LNCaP clone FGC (cell line): ENCODE results near the gene PRR20E.
"Not testable (repeated sequence)": the region's sequence is repeated elsewhere in the genome, so short reads cannot be mapped to it uniquely, and the experiment has no call there.

Source experiments
- DNase-seq: peaks from one replicate; pipeline ENCODE4 v3.0.0-alpha.2; 2011; ENCODE audit warnings: low read depth
- H3K4me3 ChIP-seq: 2 replicates; pipeline ENCODE4 v1.5.1; 2011; ENCODE audit warnings: mild to moderate bottlenecking, low read depth, low read length, control low read depth
- TF ChIP-seq, protein P1 (sequence below): IDR thresholded peaks from 2 replicates; pipeline ENCODE4 v1.5.1; 2012; ENCODE audit warnings: mild to moderate bottlenecking; ENCODE audit not compliant: control insufficient read depth, insufficient read depth; ENCODE audit errors: extremely low read depth

Gene PRR20E

DNA sequence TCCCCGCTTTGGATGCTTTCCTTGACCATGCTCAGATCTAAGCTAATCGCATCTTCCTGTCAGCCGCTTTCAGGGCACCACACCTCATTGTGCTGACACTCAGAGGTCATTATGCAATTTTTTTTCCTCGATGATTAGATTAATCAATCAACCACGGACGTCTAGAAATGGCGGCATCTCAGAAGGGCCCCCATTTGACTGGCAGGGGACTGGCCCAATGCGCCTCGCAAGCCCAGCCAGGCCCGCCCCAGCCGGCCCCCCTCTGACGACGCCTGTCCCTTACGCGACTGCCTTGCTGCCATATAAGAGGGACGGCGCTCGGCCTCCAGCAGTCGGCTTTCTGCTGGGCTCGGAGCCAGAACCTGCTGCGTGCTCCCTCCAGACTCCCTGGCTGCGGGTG lies at the start of gene PRR20E:
Gene PRR20E, plus strand, starts transcription at position 301 of the 400 bp plus-strand sequence. CDS start 387 bp downstream, outside the sequence.
- not testable (repeated sequence) for DNase-seq, H3K4me3 ChIP-seq

DNA sequence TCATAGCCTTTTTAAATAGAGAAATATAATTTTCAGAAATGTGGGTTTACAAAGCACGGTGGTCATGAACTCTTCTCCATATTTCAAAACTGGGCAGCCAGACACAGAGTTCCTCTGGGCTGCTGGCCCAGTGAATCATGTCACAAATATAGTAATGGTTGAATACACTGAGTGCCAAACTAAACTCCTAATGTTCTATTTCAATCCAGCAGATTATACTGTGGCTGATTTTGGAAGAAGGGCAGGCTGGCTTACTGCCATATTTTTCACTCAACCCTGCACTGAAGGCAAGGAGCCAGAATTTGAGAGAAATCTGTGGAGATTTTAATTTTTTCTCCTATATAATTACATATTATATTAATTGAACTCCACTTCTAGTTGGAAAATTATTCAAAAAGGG lies 43.3 kb upstream of the PRR20E start:
- no peak for DNase-seq
- H3K4me3 ChIP-seq, result no peak overlapping the region
- TF ChIP-seq, protein P1, sequence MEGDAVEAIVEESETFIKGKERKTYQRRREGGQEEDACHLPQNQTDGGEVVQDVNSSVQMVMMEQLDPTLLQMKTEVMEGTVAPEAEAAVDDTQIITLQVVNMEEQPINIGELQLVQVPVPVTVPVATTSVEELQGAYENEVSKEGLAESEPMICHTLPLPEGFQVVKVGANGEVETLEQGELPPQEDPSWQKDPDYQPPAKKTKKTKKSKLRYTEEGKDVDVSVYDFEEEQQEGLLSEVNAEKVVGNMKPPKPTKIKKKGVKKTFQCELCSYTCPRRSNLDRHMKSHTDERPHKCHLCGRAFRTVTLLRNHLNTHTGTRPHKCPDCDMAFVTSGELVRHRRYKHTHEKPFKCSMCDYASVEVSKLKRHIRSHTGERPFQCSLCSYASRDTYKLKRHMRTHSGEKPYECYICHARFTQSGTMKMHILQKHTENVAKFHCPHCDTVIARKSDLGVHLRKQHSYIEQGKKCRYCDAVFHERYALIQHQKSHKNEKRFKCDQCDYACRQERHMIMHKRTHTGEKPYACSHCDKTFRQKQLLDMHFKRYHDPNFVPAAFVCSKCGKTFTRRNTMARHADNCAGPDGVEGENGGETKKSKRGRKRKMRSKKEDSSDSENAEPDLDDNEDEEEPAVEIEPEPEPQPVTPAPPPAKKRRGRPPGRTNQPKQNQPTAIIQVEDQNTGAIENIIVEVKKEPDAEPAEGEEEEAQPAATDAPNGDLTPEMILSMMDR, result no peak

DNA sequence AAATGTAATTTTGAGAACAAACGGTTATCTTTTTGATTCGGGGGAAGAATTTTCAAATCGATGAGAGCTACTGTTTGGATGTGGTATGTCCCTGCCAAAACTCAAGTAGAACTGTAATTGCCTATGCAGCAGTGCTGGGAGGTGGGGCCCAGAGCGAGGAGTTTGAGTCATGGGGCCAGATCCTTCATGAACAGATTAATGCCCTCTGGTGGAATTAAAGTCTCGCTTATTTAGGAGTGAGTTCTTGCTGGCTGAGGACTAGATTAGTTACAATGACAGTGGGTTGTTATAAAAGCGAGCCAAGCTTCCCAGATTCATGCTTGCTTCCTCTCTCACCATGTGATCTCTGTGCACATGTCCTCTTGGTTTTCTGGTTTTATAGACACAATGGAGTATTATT lies 38.1 kb upstream of the PRR20E start:
- TF ChIP-seq, protein P1, result no peak
- DNase-seq, result no peak

DNA sequence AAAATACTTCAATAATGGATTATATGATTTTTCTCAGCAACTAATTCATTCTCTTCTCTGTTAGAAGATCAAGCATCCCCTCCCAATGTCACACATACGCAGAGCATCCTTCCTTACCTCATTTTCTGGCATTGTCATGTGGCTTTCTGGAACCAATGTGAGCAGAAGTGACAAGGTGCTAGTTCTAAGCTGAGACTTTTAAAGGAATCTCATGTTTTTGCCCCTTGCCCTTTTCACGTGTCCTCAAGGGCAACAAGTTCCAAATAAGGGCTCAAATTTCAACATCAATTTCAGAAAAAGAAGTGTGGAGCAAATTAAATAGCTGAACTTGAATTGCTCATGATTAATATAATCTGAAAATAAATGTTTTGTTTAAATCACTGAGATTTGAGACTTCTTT lies 30.9 kb upstream of the PRR20E start:
- no peak for DNase-seq
- TF ChIP-seq, protein P1, result no peak
- H3K4me3 ChIP-seq, result no peak overlapping the region

More for the DNA sequence above, 38.1 kb upstream of the PRR20E start:
- no peak overlapping the region for H3K4me3 ChIP-seq

DNA sequence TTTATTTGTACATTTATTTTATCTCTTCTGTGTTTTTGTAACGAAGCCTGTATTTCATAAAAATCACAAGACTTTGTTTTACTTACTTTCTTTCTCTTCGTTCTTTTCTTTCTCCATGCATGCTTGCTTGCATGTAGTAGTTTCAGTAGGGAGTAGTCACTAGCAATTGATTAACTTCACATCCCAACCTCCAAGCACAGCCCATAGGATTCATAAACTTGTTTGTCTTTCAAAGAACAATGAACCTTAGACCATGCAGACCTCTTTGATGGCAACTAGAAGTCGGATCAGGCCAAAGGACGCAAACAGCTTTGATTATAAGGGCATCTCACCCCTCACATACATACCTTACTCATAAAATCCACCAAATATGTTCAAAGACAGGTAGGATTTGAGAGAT lies 29.4 kb upstream of the PRR20E start:
- TF ChIP-seq, protein P1, result no peak
- no peak overlapping the region for H3K4me3 ChIP-seq
- no peak for DNase-seq

DNA sequence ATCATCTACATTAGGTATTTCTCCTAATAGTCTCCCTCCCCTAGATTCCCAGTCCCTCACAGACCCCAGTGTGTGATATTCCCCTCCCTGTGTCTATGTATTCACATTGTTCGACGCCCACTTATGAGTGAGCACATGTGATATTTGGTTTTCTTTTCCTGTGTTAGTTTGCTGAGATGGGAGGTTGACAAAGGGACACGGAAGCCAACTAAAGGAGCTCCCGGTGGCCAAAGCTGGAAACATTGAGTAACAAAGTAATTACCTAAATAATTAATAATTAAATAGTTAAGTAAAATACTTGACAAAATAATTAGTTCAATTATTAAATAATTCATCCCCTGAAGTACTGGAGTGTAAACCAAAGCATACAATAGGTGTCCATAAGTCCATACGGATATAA lies 28.0 kb upstream of the PRR20E start:
- no peak for DNase-seq
- TF ChIP-seq, protein P1, result no peak
- H3K4me3 ChIP-seq, result no peak overlapping the region

DNA sequence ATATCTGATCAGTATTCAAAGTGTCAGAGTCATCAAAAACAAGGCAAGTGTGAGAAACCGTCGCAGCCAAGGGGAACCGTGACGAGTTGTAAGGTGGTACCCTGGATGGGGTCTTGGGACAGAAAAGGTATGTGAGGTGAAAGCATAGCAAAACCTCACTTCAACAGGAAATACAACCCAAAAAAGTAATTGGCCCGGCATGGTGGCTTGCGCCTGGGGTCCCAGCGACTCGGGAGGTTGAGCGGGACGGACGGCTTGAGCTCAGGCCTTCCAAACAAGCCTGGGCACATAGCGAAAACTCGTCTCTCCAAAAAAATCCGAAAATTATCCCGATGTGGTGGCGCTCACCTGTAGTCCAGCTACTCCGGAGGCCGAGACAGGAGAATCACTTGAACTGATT lies 27.2 kb upstream of the PRR20E start:
- H3K4me3 ChIP-seq, DNase-seq: not testable (repeated sequence)

DNA sequence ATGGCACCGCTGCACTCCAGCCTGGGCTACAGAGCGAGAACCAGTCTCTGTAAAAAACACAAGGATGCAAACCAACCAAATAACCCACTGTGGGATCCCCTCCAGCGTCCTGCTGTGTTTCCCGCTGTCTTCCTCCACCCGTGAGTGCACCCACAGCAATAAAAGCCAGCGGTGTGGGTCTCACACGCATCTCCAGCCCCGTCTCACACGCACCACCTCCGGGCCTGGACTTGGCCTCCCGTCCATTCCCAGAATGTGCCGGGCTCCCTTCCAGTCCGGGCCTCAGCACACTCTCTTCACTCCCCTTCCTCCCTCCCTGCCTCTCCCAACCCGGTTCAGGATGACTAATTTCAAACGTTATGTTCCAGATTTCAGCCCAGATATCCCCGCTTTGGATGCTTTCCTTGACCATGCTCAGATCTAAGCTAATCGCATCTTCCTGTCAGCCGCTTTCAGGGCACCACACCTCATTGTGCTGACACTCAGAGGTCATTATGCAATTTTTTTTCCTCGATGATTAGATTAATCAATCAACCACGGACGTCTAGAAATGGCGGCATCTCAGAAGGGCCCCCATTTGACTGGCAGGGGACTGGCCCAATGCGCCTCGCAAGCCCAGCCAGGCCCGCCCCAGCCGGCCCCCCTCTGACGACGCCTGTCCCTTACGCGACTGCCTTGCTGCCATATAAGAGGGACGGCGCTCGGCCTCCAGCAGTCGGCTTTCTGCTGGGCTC lies 26.6 kb upstream of the PRR20E start, which contains the start of gene PRR20A:
Gene PRR20A, plus strand, starts transcription at position 684 of the 734 bp plus-strand sequence. CDS start 387 bp downstream, outside the sequence.
- not testable (repeated sequence) for H3K4me3 ChIP-seq, DNase-seq

DNA sequence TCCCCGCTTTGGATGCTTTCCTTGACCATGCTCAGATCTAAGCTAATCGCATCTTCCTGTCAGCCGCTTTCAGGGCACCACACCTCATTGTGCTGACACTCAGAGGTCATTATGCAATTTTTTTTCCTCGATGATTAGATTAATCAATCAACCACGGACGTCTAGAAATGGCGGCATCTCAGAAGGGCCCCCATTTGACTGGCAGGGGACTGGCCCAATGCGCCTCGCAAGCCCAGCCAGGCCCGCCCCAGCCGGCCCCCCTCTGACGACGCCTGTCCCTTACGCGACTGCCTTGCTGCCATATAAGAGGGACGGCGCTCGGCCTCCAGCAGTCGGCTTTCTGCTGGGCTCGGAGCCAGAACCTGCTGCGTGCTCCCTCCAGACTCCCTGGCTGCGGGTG lies 19.8 kb upstream of the PRR20E start, which contains the start of gene PRR20B:
Gene PRR20B, plus strand, starts transcription at position 301 of the 400 bp plus-strand sequence. CDS start 387 bp downstream, outside the sequence.
- DNase-seq, result not testable (repeated sequence)

DNA sequence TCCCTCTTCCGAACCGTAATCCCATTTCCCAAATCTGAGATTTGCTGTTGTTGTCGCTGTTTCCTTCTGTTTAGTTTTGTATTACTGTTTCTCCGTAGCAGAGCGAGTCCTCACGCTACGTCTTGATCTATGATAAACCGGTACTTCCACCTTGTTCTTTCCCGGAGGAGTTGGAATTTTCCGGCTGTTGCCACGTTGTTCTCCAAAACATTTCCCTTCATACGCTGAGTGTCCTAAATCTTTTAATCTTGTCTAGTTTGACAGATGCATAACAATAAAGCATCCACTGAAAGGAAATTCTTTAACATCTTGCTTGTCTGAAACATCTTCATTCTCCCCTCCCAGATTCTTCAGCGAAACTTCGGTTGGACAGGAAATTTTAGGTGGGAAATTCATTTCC lies 18.9 kb upstream of the PRR20E start:
- not testable (repeated sequence) for DNase-seq, H3K4me3 ChIP-seq

More for the DNA sequence above, 19.8 kb upstream of the PRR20E start, which contains the start of gene PRR20B:
- not testable (repeated sequence) for H3K4me3 ChIP-seq

DNA sequence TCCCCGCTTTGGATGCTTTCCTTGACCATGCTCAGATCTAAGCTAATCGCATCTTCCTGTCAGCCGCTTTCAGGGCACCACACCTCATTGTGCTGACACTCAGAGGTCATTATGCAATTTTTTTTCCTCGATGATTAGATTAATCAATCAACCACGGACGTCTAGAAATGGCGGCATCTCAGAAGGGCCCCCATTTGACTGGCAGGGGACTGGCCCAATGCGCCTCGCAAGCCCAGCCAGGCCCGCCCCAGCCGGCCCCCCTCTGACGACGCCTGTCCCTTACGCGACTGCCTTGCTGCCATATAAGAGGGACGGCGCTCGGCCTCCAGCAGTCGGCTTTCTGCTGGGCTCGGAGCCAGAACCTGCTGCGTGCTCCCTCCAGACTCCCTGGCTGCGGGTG lies 13.2 kb upstream of the PRR20E start, which contains the start of gene PRR20C:
Gene PRR20C, plus strand, starts transcription at position 301 of the 400 bp plus-strand sequence. CDS start 387 bp downstream, outside the sequence.
- not testable (repeated sequence) for H3K4me3 ChIP-seq, DNase-seq

DNA sequence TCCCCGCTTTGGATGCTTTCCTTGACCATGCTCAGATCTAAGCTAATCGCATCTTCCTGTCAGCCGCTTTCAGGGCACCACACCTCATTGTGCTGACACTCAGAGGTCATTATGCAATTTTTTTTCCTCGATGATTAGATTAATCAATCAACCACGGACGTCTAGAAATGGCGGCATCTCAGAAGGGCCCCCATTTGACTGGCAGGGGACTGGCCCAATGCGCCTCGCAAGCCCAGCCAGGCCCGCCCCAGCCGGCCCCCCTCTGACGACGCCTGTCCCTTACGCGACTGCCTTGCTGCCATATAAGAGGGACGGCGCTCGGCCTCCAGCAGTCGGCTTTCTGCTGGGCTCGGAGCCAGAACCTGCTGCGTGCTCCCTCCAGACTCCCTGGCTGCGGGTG lies 6.7 kb upstream of the PRR20E start, which contains the start of gene PRR20D:
Gene PRR20D, plus strand, starts transcription at position 301 of the 400 bp plus-strand sequence. CDS start 387 bp downstream, outside the sequence.
- DNase-seq, H3K4me3 ChIP-seq: not testable (repeated sequence)
